HFFc6 (cell line): Measurements from ENCODE around the gene HELZ. TPM values are rescaled to one million over a fixed set of nuclear protein-coding genes. Genes with fewer than 3 reads are reported as not detected.
A peak's percentile ranks its signal among the peaks of the same experiment; 100 is the strongest.

Source experiments
- DNase-seq: peaks from one replicate; pipeline ENCODE4 v3.0.0-alpha.2; 2018
- H3K27ac Mint-ChIP-seq: 2 replicates; pipeline ENCODE4 v1.8.0; 2020; ENCODE audit warnings: mild to moderate bottlenecking, mixed read lengths
- H3K27me3 Mint-ChIP-seq: 2 replicates; pipeline ENCODE4 v1.8.0; 2021; ENCODE audit warnings: mild to moderate bottlenecking, moderate library complexity, mixed read lengths; ENCODE audit not compliant: insufficient read depth
- H3K36me3 Mint-ChIP-seq: 2 replicates; pipeline ENCODE4 v1.8.0; 2021; ENCODE audit warnings: low read depth, mixed read lengths
- H3K4me1 Mint-ChIP-seq: 2 replicates; pipeline ENCODE4 v1.8.0; 2020; ENCODE audit warnings: low read depth, mixed read lengths
- H3K4me3 Mint-ChIP-seq: 2 replicates; pipeline ENCODE4 v1.8.0; 2020; ENCODE audit warnings: mild to moderate bottlenecking, moderate library complexity, mixed read lengths
- H3K9me3 Mint-ChIP-seq: 2 replicates; pipeline ENCODE4 v1.8.0; 2020; ENCODE audit warnings: mild to moderate bottlenecking, mixed read lengths
- CTCF ChIP-seq: fragments of 200-600 bp; sonication (generic); IDR thresholded peaks from 2 replicates; pipeline ENCODE4 v1.5.0; 2021; ENCODE audit warnings: antibody characterized with exemption, mild to moderate bottlenecking
- total RNA-seq, 6 experiments: library from RNA; stranded (reverse); fragmentation: NEBNext Ultra II Directional; extraction: Animal tissue kit (Norgen Biotek cat#: 25700); gene quantifications; 2 replicates in 1 of 6; 3 replicates in 5 of 6; pipeline ENCODE4 v1.2.3, GENCODE V29; 2021

HELZ gene
- total RNA-seq, 6 experiments from 2014 or later = 36.0 to 46.2 (median 38.4) TPM

DNA sequence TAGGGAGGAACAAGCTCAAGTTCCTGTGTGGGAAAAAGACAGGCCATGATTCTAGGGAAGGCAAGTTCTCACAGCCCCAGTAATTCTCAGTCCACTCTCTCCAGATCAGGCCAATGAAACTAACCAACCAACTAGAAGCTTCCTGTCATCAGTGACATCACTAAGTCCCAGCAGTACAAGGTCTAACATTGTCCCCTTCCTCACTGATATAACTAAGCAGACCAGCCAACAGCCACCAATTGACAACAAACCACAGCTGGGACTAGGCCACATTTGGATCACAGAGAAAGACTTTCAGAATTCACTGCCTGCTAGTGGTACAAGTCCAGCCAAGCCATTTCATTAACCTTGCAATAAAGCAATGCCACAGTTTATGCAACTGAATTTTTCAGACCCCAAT, 106.6 kb downstream of the HELZ start:
- Mint-ChIP-seq H3K9me3 (no peaks in the 10 kb centered on the region), H3K36me3 (peaks cover 34% of the 10 kb centered on the region), H3K4me3 (no peak overlapping the region), H3K27ac (peak overlapping the region; percentile 15; the same call in 1 of the 2 replicates), H3K4me1 (peaks cover 55% of the 10 kb centered on the region), H3K27me3 (no peaks in the 10 kb centered on the region)
- no peak for TF ChIP-seq CTCF
- no peak for DNase-seq

GRCh38 chr17:67137860-67138259, 107.1 kb downstream of the HELZ start:
- no peaks in the 10 kb centered on the region for H3K9me3 Mint-ChIP-seq
- H3K4me3 Mint-ChIP-seq = no peak overlapping the region
- no peak for DNase-seq
- H3K27me3 Mint-ChIP-seq = no peaks in the 10 kb centered on the region
- no peak overlapping the region; the same call in 1 of the 2 replicates for H3K27ac Mint-ChIP-seq
- peaks cover 34% of the 10 kb centered on the region for H3K36me3 Mint-ChIP-seq
- H3K4me1 Mint-ChIP-seq = peaks cover 55% of the 10 kb centered on the region
- TF ChIP-seq CTCF = no peak

DNA sequence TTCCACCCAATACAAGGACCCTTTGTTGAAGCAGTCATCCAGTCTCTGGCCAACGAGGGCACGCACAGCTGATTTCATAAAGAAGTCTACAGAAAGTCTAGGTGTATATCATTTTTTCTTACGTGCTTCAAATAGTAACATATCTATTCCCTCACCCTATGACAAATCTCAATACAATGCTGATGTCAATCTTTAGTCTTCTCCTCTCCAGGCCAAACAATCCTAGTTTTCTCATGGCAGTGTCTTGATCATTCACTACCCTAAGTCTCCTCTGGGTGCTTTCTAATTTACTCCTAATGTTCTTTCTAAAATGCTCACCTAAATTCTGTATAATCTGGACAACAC, 108.0 kb downstream of the HELZ start:
- peak; percentile 32 for DNase-seq
- no peak overlapping the region; the same call in 1 of the 2 replicates for H3K4me3 Mint-ChIP-seq
- H3K27ac Mint-ChIP-seq = no peak overlapping the region
- peaks cover 55% of the 10 kb centered on the region for H3K4me1 Mint-ChIP-seq
- no peak for TF ChIP-seq CTCF
- no peaks in the 10 kb centered on the region for H3K27me3 Mint-ChIP-seq
- H3K9me3 Mint-ChIP-seq = no peaks in the 10 kb centered on the region
- peaks cover 28% of the 10 kb centered on the region for H3K36me3 Mint-ChIP-seq

- Mint-ChIP-seq H3K36me3 (peaks cover 26% of the 10 kb centered on the region), H3K27me3 (no peaks in the 10 kb centered on the region), H3K4me3 (peak overlapping the region; percentile 14; the same call in 1 of the 2 replicates), H3K27ac (peak overlapping the region; percentile 16; the same call in 1 of the 2 replicates), H3K9me3 (no peaks in the 10 kb centered on the region), H3K4me1 (peaks cover 55% of the 10 kb centered on the region)
- TF ChIP-seq CTCF = no peak
- no peak for DNase-seq
Observed at GRCh38 chr17:67136191-67137025, 108.6 kb downstream of the HELZ start.

- DNase-seq = no peak
- peaks cover 13% of the 10 kb centered on the region for H3K36me3 Mint-ChIP-seq
- H3K4me1 Mint-ChIP-seq = peaks cover 35% of the 10 kb centered on the region
- TF ChIP-seq CTCF = no peak
- no peak overlapping the region for H3K27ac Mint-ChIP-seq
- no peak overlapping the region for H3K4me3 Mint-ChIP-seq
- H3K27me3 Mint-ChIP-seq = peaks cover 2% of the 10 kb centered on the region; the same call in 1 of the 2 replicates
- H3K9me3 Mint-ChIP-seq = no peaks in the 10 kb centered on the region
Observed at GRCh38 chr17:67133161-67133560, 111.8 kb downstream of the HELZ start.
